Ascending aorta (tissue), 2 donors: ENCODE results near the gene SPG7. TPM values are rescaled to one million over a fixed set of nuclear protein-coding genes. Genes with fewer than 3 reads are reported as not detected.

Experiments used
- DNase-seq, 2 donors: peaks; one replicate each; pipeline ENCODE4 v3.0.0-alpha.2; 2019; ENCODE audit warnings: low spot score in 2 of 2
- H3K27ac ChIP-seq, 2 donors: fragments of 200-600 bp; sonication (generic); one replicate each; pipeline ENCODE4 v1.5.1; 2016 to 2017; ENCODE audit warnings: mild to moderate bottlenecking in 1 of 2
- H3K27me3 ChIP-seq: fragments of 200-600 bp; sonication (generic); one replicate; pipeline ENCODE4 v1.5.1; 2017
- H3K36me3 ChIP-seq, 2 donors: fragments of 200-600 bp; sonication (generic); one replicate each; pipeline ENCODE4 v1.5.1; 2016
- H3K4me1 ChIP-seq, 2 donors: fragments of 200-600 bp; sonication (generic); one replicate each; pipeline ENCODE4 v1.5.1; 2016 to 2017; ENCODE audit warnings: mild to moderate bottlenecking in 1 of 2
- H3K4me3 ChIP-seq, 2 donors: fragments of 200-600 bp; sonication (generic); one replicate each; pipeline ENCODE4 v1.5.1; 2016 to 2017; ENCODE audit warnings: mild to moderate bottlenecking in 1 of 2
- H3K9me3 ChIP-seq, 2 donors: fragments of 200-600 bp; sonication (generic); one replicate each; pipeline ENCODE4 v1.5.1; 2016
- CTCF ChIP-seq, 3 experiments: fragments of 200-600 bp in 2 of 3; fragments of 450-650 bp in 1 of 3; sonication (generic) in 2 of 3; IDR thresholded peaks; one replicate each; pipeline ENCODE4 v1.5.1; 2016 to 2019; ENCODE audit warnings: antibody characterized with exemption in 3 of 3, mild to moderate bottlenecking in 1 of 3, moderate library complexity in 1 of 3
- intact Hi-C: fragments of 100-400 bp; cut with DNase I; formaldehyde crosslinking; loops from one replicate; pipeline ENCODE4 v1.15.1; 2023
- total RNA-seq: library from RNA; depleted of rRNA; stranded (reverse); fragments of >200 nt; gene quantifications from one replicate; pipeline ENCODE4 v1.1.0, GENCODE V29; 2016

SPG7 gene
- total RNA-seq, 1 donor from 2014 or later, result 108 TPM

- H3K36me3 ChIP-seq, result no peaks in the 10 kb centered on the region
- no peaks in the 10 kb centered on the region for H3K4me1 ChIP-seq
- no peaks in the 10 kb centered on the region for H3K9me3 ChIP-seq
- no peak for TF ChIP-seq CTCF (IDR thresholded peaks at IDR 0.05)
- no peak overlapping the region for H3K4me3 ChIP-seq
- intact Hi-C loops, result no loop called here
- DNase-seq, result no peak
- no peak overlapping the region for H3K27ac ChIP-seq
- no peaks in the 10 kb centered on the region for H3K27me3 ChIP-seq
Measured at GRCh38 chr16:89604764-89605163, 96.6 kb downstream of the SPG7 start.

- Histone ChIP-seq H3K4me3 (no peak overlapping the region), H3K27ac (no peak overlapping the region), H3K4me1 (no peaks in the 10 kb centered on the region), H3K9me3 (no peaks in the 10 kb centered on the region), H3K36me3 (no peaks in the 10 kb centered on the region), H3K27me3 (no peaks in the 10 kb centered on the region)
- intact Hi-C loops, result no loop called here
- DNase-seq, result no peak
- TF ChIP-seq CTCF (IDR thresholded peaks at IDR 0.05), result no peak
Measured at GRCh38 chr16:89605186-89605970, 97.2 kb downstream of the SPG7 start.

- Histone ChIP-seq H3K9me3 (no peaks in the 10 kb centered on the region), H3K27me3 (no peaks in the 10 kb centered on the region), H3K27ac (no peak overlapping the region), H3K4me3 (no peak overlapping the region), H3K36me3 (no peaks in the 10 kb centered on the region), H3K4me1 (no peaks in the 10 kb centered on the region)
- intact Hi-C loops, result no loop called here
- DNase-seq, result no peak
- no peak for TF ChIP-seq CTCF (IDR thresholded peaks at IDR 0.05)
Measured at GRCh38 chr16:89606006-89606405, 97.8 kb downstream of the SPG7 start.

Other genes with a start within 250 kb of the SPG7 start
- gene ANKRD11, start 17.8 kb upstream of the SPG7 start, total RNA-seq, result 124 TPM
- 8,360 TPM for gene RPL13, start 52.3 kb downstream of the SPG7 start, total RNA-seq
- not detected for gene CPNE7, start 67.4 kb downstream of the SPG7 start, total RNA-seq
- gene DPEP1, start 105.2 kb downstream of the SPG7 start, total RNA-seq, result not detected
- gene CHMP1A, start 149.3 kb downstream of the SPG7 start, total RNA-seq, result 153 TPM
- 0.21 TPM for gene SPATA33, start 149.4 kb downstream of the SPG7 start, total RNA-seq
- gene CDK10, start 178.3 kb downstream of the SPG7 start, total RNA-seq, result 141 TPM
- 34.7 TPM for gene SPATA2L, start 193.3 kb downstream of the SPG7 start, total RNA-seq
- gene VPS9D1, start 212.5 kb downstream of the SPG7 start, total RNA-seq, result 17.2 TPM
- 30.7 TPM for gene ZNF276, start 213.1 kb downstream of the SPG7 start, total RNA-seq